ENCODE results near the gene ZNF324B.
"Not testable (repeated sequence)": the region's sequence is repeated elsewhere in the genome, so short reads cannot be mapped to it uniquely, and the experiment has no call there.

Gene ZNF324B

DNA sequence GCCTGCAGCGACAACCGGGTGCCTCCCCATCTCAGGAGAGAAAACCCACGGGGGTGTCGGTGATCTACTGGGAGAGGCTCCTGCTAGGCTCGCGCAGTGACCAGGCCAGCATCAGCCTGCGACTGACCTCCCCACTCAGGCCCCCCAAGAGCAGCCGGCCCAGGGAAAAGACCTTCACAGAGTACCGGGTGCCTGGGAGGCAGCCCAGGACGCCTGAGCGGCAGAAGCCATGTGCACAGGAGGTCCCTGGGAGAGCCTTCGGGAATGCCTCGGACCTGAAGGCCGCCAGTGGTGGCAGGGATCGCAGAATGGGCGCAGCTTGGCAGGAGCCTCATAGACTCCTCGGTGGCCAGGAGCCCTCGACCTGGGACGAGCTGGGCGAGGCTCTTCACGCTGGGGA is 3.9 kb downstream of the ZNF324B start:
- no peak for DNase-seq

- DNase-seq, result no peak
These were observed 4.7 kb downstream of the ZNF324B start for GRCh38 chr19:58456111-58456510.

DNA sequence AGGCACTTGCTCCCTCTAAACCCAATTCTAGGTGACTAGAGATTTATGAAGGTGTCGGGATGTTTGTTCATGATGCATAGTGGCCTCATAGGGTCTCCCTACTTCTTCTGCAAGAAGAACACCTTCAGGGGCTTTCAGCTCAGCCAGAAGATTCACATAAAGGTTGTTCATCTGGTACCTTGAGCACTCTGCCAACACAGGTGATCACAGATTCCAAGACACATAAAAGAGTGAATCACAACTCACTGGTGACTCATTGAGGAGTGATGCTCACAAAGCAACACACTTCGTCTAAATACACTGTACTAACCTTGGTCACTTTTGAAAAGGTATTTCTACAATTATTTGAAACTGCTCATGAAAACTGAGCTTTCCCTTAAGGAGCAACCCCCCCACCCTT is 8.6 kb downstream of the ZNF324B start:
- DNase-seq, result no peak

DNA sequence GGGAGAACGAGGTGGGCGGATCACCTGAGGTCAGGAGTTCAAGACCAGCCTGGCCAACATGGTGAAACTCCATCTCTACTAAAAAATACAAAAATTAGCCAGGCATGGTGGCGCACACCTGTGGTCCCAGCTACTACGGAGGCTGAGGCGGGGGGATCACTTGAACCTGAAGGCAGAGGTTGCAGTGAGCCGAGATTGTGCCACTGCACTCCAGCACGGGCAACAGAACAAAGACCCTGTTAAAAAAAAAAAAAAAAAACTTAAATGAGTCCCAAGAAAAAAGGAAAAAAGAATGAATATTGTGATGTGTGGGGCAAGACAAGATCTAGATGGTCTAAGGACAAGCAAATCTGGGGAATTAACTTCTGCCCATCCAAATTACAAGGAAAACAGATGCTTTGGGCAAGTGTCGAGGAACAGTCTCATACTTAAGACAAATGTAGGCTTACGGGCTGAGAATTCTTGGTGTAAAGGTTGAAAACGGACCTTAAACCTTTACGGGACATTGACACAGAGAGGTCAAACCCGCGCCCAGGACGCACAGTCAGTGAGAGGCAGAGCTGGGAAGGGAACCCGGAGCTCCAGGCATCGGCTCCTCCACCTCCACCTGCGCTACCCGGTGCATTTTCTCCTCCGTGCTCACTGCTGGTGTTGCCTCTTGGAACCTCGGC is 14.8 kb downstream of the ZNF324B start:
- no peak for DNase-seq

GRCh38 chr19:58466760-58467589 is 15.6 kb downstream of the ZNF324B start, which contains the start of gene ZNF324:
Gene ZNF324, plus strand, starts transcription at chr19:58467080. Its CDS starts 2,106 bp downstream, at chr19:58469186.
- peak; percentile 97 for DNase-seq

- no peak for DNase-seq
These were observed 16.9 kb downstream of the ZNF324B start for GRCh38 chr19:58468216-58468839.

DNA sequence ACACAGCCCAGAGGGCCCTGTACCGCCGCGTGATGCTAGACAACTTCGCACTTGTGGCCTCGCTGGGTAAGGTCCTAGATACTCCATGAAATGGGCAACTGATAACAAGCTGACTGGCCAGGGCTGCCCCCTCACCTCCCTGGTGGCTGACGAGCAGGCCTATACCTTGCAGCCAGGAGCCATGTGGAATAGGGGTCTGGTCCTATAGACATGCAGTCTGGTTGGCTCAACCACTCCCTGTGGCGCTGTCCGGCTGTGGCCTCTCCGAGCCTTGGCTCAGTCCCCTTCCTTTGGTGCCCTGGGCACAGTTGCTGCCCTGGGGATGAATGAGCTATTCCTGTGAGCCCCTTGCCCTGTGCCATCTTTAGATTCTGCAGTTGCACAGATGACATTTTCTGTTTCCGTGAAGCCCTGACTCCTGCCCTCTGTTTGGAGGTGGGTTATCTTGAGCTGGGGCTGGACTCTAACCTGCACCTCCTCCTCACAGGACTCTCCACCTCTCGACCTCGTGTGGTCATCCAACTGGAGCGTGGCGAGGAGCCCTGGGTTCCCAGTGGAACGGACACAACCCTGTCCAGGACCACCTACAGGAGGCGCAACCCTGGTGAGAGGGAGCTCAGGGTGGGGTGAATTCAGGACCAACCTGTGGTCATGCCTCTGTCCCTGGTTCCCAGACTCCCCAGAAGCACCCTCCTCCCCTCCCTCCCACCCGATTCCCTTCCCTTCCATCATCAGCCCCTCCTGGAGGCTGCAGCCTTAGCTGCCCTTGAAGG is 18.0 kb downstream of the ZNF324B start:
- no peak for DNase-seq

GRCh38 chr19:58470837-58471543 is 19.6 kb downstream of the ZNF324B start:
- DNase-seq, result not testable (repeated sequence)

DNA sequence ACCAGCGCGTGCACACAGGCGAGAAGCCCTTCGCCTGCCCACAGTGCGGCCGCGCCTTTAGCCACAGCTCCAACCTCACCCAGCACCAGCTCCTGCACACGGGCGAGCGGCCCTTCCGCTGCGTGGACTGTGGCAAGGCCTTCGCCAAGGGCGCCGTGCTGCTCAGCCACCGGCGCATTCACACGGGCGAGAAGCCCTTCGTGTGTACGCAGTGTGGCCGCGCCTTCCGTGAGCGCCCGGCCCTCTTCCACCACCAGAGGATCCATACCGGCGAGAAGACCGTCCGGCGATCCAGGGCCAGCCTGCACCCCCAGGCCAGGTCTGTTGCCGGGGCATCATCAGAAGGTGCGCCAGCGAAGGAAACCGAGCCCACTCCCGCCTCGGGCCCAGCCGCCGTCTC is 20.3 kb downstream of the ZNF324B start:
- DNase-seq, result no peak

- no peak for DNase-seq
These were observed 22.4 kb downstream of the ZNF324B start for GRCh38 chr19:58473775-58474174.

DNA sequence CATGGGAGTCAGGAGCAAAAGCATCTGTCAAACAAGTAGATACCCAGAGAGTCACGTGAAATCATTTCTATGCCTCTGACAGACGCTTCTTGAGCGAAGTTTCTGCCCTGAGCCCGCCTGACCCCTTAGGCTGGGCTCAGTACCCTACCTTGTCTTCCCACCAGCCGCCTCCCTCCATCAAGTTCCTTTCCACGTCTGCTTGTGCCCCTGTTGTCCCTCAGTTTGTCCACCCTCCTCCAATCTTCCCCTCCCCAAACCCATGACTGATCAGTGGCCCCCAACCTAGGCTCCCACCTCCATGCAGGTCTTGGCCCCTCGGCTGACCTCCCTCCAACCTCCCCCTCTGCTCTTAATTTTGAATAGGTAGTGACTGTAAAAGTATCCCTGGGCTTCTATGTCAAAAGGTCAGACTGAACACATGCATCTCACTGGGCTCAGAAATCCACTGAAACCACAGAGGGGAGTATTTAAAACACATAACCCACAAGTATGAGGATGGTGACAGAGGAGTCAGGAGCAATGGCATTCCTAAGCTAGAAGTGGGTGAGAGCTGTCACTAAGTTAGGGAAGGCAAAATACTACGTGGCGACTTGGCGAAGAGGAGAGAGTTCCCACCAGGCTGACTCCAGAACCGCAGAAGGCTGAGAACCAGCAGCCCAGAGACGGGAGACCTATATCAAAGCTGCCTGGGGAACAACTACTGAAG is 23.0 kb downstream of the ZNF324B start:
- DNase-seq, result no peak

GRCh38 chr19:58474997-58475713 is 23.7 kb downstream of the ZNF324B start:
- DNase-seq, result no peak

- peak; percentile 94 for DNase-seq
These were observed 24.5 kb downstream of the ZNF324B start, which contains the start of gene ZNF446 for GRCh38 chr19:58475714-58476497. Gene ZNF446, plus strand, starts transcription at chr19:58476352. Its CDS starts 867 bp downstream, at chr19:58477219.

DNA sequence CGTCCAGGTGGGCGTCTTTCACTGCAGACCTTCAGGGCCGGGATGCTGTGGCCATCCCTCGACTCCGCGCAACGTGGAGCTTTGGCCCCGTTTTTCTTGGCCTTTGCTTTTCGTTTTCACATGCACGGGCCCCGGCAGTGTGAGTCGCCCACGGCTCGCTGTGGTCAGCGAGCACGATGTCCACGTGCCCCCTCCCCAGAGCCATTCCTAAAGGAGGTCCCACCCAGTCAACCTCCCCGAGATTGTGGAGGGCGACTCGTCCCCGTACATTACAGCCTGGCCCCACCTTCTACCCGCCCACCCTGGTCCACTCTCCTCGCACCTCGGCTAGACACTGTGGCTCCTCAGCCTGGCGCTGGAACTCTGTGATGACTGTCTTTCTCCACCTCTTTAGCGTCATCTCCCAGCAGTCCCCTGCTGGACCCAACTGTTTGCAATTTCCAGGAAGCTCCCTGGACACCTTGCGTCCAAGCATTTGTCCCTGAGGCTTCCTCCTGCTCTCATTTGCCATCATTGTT is 25.1 kb downstream of the ZNF324B start:
- no peak for DNase-seq

DNA sequence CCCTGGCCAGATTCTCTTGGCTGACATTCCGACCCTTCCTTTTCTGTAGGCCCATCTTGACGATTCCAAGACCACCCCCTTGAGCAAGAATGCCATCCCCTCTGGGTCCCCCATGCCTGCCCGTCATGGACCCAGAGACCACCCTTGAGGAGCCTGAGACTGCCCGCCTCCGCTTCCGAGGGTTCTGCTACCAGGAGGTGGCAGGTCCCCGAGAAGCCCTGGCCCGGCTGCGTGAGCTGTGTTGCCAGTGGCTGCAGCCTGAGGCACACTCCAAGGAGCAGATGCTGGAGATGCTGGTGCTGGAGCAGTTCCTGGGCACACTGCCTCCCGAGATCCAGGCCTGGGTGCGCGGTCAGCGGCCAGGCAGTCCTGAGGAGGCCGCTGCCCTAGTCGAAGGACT is 25.7 kb downstream of the ZNF324B start:
- DNase-seq, result no peak

- DNase-seq, result no peak
These were observed 26.4 kb downstream of the ZNF324B start for GRCh38 chr19:58477871-58478270.

DNA sequence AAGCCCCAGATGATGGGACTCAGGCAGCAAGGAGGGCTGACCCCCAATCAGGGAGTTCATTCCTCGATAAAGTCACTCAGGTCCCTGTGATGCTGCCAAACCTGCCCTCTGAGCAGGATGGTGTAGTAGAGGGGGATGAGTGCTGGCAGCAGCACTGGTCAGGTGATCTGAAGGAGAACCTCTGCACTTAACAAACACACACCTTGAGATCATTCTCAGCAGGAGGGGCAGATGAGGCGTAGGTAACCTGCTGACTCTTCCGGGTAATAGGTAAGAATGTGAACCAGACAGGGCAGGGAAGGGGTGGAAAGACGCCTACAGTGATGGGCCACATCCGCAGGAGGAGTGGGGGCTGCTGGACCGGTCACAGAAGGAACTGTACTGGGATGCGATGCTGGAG is 27.9 kb downstream of the ZNF324B start:
- DNase-seq, result no peak

- no peak for DNase-seq
These were observed 28.5 kb downstream of the ZNF324B start for GRCh38 chr19:58479736-58480480.

- no peak for DNase-seq
These were observed 29.0 kb downstream of the ZNF324B start for GRCh38 chr19:58480481-58480830.
